ENCODE measurements around the gene DNLZ. TPM values are rescaled to one million over a fixed set of nuclear protein-coding genes. Genes with fewer than 3 reads are reported as not detected.
"Not testable (repeated sequence)": the region's sequence is repeated elsewhere in the genome, so short reads cannot be mapped to it uniquely, and the experiment has no call there.

DNLZ gene
- total and polyA plus RNA-seq, 2 donors, result 4.2 to 14.9 TPM

GRCh38 chr9:136355616-136356557, 7.7 kb downstream of the DNLZ start:
- 82% methylated on average over 54 of the region's 54 CpGs for WGBS
- Histone ChIP-seq H3K36me3 (ENCODE audit: insufficient read depth) (no peaks in the 10 kb centered on the region), H3K27ac (ENCODE audit: low read depth) (no peak overlapping the region), H3K4me3 (ENCODE audit: low read depth, low read length) (no peak overlapping the region), H3K4me1 (ENCODE audit: insufficient read depth) (no peaks in the 10 kb centered on the region)
- no peak for DNase-seq (ENCODE audit: extremely low spot score)

- DNase-seq (ENCODE audit: extremely low spot score), result no peak
- Histone ChIP-seq H3K4me3 (ENCODE audit: low read depth, low read length) (no peak overlapping the region), H3K4me1 (ENCODE audit: insufficient read depth) (no peaks in the 10 kb centered on the region), H3K27ac (ENCODE audit: low read depth) (no peak overlapping the region), H3K36me3 (ENCODE audit: insufficient read depth) (no peaks in the 10 kb centered on the region)
- WGBS, result 46% methylated on average over 17 of the region's 17 CpGs
Measured at GRCh38 chr9:136354592-136355085, 8.9 kb downstream of the DNLZ start.

- Histone ChIP-seq H3K4me1 (ENCODE audit: insufficient read depth) (no peaks in the 10 kb centered on the region), H3K27ac (ENCODE audit: low read depth) (no peak overlapping the region), H3K36me3 (ENCODE audit: insufficient read depth) (no peaks in the 10 kb centered on the region), H3K4me3 (ENCODE audit: low read depth, low read length) (no peak overlapping the region)
- WGBS, result 70% methylated on average over 13 of the region's 13 CpGs
- no peak for DNase-seq (ENCODE audit: extremely low spot score)
Measured at GRCh38 chr9:136353757-136354488, 9.6 kb downstream of the DNLZ start.

- Histone ChIP-seq H3K36me3 (ENCODE audit: insufficient read depth) (no peaks in the 10 kb centered on the region), H3K4me3 (ENCODE audit: low read depth, low read length) (no peak overlapping the region), H3K4me1 (ENCODE audit: insufficient read depth) (no peaks in the 10 kb centered on the region), H3K27ac (ENCODE audit: low read depth) (no peak overlapping the region)
- DNase-seq (ENCODE audit: extremely low spot score), result no peak
- WGBS, result 87% methylated on average over 11 of the region's 11 CpGs
Measured at GRCh38 chr9:136353088-136353487, 10.5 kb downstream of the DNLZ start.

- no peak overlapping the region for H3K27ac ChIP-seq (ENCODE audit: low read depth)
- H3K4me3 ChIP-seq (ENCODE audit: low read depth, low read length), result no peak overlapping the region
- H3K36me3 ChIP-seq (ENCODE audit: insufficient read depth), result no peaks in the 10 kb centered on the region
- WGBS, result 80% methylated on average over 16 of the region's 16 CpGs
- no peak for DNase-seq (ENCODE audit: extremely low spot score)
- no peaks in the 10 kb centered on the region for H3K4me1 ChIP-seq (ENCODE audit: insufficient read depth)
Measured at GRCh38 chr9:136352682-136353081, 10.9 kb downstream of the DNLZ start.

- WGBS, result 93% methylated on average over 19 of the region's 24 CpGs
- not testable (repeated sequence) for H3K4me3 ChIP-seq (ENCODE audit: low read depth, low read length); H3K27ac ChIP-seq (ENCODE audit: low read depth); DNase-seq (ENCODE audit: extremely low spot score); H3K4me1 ChIP-seq (ENCODE audit: insufficient read depth); H3K36me3 ChIP-seq (ENCODE audit: insufficient read depth)
Measured at GRCh38 chr9:136351868-136352267, 11.7 kb downstream of the DNLZ start.

GRCh38 chr9:136351252-136351800, 12.2 kb downstream of the DNLZ start:
- DNase-seq (ENCODE audit: extremely low spot score), result no peak
- Histone ChIP-seq H3K36me3 (ENCODE audit: insufficient read depth) (no peaks in the 10 kb centered on the region), H3K4me1 (ENCODE audit: insufficient read depth) (no peaks in the 10 kb centered on the region), H3K4me3 (ENCODE audit: low read depth, low read length) (no peak overlapping the region), H3K27ac (ENCODE audit: low read depth) (no peak overlapping the region)
- 83% methylated on average over 11 of the region's 11 CpGs for WGBS

GRCh38 chr9:136349546-136349945, 14.0 kb downstream of the DNLZ start:
- 87% methylated on average over 24 of the region's 24 CpGs for WGBS
- no peak for DNase-seq (ENCODE audit: extremely low spot score)
- no peaks in the 10 kb centered on the region for H3K4me1 ChIP-seq (ENCODE audit: insufficient read depth)

GRCh38 chr9:136348691-136349090, 14.9 kb downstream of the DNLZ start:
- WGBS, result 94% methylated on average over 14 of the region's 14 CpGs
- Histone ChIP-seq H3K4me1 (ENCODE audit: insufficient read depth) (no peaks in the 10 kb centered on the region), H3K4me3 (ENCODE audit: low read depth, low read length) (no peak overlapping the region), H3K27ac (ENCODE audit: low read depth) (no peak overlapping the region), H3K36me3 (ENCODE audit: insufficient read depth) (no peaks in the 10 kb centered on the region)
- DNase-seq (ENCODE audit: extremely low spot score), result no peak

More at GRCh38 chr9:136349546-136349945, 14.0 kb downstream of the DNLZ start:
- no peak overlapping the region for H3K27ac ChIP-seq (ENCODE audit: low read depth)
- H3K36me3 ChIP-seq (ENCODE audit: insufficient read depth), result no peaks in the 10 kb centered on the region
- H3K4me3 ChIP-seq (ENCODE audit: low read depth, low read length), result no peak overlapping the region

- Histone ChIP-seq H3K4me3 (ENCODE audit: low read depth, low read length) (no peak overlapping the region), H3K36me3 (ENCODE audit: insufficient read depth) (no peaks in the 10 kb centered on the region), H3K27ac (ENCODE audit: low read depth) (no peak overlapping the region), H3K4me1 (ENCODE audit: insufficient read depth) (no peaks in the 10 kb centered on the region)
- WGBS, result 75% methylated on average over 34 of the region's 34 CpGs
- DNase-seq (ENCODE audit: extremely low spot score), result no peak
Measured at GRCh38 chr9:136347472-136348256, 15.9 kb downstream of the DNLZ start.

GRCh38 chr9:136346927-136347465, 16.5 kb downstream of the DNLZ start:
- H3K27ac ChIP-seq (ENCODE audit: low read depth), result no peak overlapping the region
- H3K4me1 ChIP-seq (ENCODE audit: insufficient read depth), result no peaks in the 10 kb centered on the region
- H3K4me3 ChIP-seq (ENCODE audit: low read depth, low read length), result no peak overlapping the region
- no peaks in the 10 kb centered on the region for H3K36me3 ChIP-seq (ENCODE audit: insufficient read depth)
- WGBS, result 84% methylated on average over 20 of the region's 20 CpGs
- no peak for DNase-seq (ENCODE audit: extremely low spot score)

GRCh38 chr9:136346157-136346481, 17.4 kb downstream of the DNLZ start:
- no peak overlapping the region for H3K27ac ChIP-seq (ENCODE audit: low read depth)
- no peaks in the 10 kb centered on the region for H3K36me3 ChIP-seq (ENCODE audit: insufficient read depth)
- no peaks in the 10 kb centered on the region for H3K4me1 ChIP-seq (ENCODE audit: insufficient read depth)
- 43% methylated on average over 10 of the region's 10 CpGs for WGBS
- no peak overlapping the region for H3K4me3 ChIP-seq (ENCODE audit: low read depth, low read length)
- no peak for DNase-seq (ENCODE audit: extremely low spot score)

All from urinary bladder (tissue), 4 donors.